ENCODE results near the gene P2RX7.
"Not testable (repeated sequence)": the region's sequence is repeated elsewhere in the genome, so short reads cannot be mapped to it uniquely, and the experiment has no call there.

DNA sequence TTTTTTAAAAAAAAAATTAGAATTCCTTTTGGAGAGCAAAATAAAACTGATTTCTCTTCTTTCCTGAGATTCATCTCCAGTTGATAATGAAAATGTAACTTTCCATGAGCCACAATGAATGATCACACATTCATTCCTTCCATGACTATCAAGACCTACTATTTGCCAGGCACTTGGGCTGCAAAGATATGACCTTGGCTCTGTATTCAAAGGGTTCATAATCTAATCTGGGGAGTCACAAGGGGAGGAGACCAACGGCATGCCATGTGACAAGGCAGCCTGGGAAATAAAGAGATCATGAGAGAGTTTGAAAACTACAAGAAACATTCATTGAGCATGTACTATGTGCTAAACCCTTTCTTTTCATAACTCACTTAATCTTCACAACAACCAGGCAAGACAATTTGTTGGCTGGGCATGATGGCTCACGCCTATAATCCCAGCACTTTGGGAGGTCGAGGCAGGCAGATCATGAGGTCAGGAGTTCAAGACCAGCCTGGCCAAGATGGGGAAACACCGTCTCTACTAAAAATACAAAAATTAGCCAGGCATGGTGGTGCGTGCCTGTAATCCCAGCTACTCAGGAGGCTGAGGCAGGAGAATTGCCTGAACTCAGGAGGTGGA, 26.2 kb downstream of the P2RX7 start:
- not testable (repeated sequence) for TF ChIP-seq POLR2A, POLR2AphosphoS5, EP300 (IDR thresholded peaks at IDR 0.05)
- TF ChIP-seq, protein P1, sequence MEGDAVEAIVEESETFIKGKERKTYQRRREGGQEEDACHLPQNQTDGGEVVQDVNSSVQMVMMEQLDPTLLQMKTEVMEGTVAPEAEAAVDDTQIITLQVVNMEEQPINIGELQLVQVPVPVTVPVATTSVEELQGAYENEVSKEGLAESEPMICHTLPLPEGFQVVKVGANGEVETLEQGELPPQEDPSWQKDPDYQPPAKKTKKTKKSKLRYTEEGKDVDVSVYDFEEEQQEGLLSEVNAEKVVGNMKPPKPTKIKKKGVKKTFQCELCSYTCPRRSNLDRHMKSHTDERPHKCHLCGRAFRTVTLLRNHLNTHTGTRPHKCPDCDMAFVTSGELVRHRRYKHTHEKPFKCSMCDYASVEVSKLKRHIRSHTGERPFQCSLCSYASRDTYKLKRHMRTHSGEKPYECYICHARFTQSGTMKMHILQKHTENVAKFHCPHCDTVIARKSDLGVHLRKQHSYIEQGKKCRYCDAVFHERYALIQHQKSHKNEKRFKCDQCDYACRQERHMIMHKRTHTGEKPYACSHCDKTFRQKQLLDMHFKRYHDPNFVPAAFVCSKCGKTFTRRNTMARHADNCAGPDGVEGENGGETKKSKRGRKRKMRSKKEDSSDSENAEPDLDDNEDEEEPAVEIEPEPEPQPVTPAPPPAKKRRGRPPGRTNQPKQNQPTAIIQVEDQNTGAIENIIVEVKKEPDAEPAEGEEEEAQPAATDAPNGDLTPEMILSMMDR (IDR thresholded peaks at IDR 0.05): not testable (repeated sequence)
